HG03575 (cell line): ENCODE results near the gene CCDC3.

Experiments
- ATAC-seq: cut with Tn5 transposase; IDR thresholded peaks from one replicate; pipeline ENCODE4 v1.9.1; 2021; ENCODE audit not compliant: unreplicated experiment, insufficient number of reproducible peaks, low FRiP score; ENCODE audit errors: extremely low read depth

CCDC3 gene

DNA sequence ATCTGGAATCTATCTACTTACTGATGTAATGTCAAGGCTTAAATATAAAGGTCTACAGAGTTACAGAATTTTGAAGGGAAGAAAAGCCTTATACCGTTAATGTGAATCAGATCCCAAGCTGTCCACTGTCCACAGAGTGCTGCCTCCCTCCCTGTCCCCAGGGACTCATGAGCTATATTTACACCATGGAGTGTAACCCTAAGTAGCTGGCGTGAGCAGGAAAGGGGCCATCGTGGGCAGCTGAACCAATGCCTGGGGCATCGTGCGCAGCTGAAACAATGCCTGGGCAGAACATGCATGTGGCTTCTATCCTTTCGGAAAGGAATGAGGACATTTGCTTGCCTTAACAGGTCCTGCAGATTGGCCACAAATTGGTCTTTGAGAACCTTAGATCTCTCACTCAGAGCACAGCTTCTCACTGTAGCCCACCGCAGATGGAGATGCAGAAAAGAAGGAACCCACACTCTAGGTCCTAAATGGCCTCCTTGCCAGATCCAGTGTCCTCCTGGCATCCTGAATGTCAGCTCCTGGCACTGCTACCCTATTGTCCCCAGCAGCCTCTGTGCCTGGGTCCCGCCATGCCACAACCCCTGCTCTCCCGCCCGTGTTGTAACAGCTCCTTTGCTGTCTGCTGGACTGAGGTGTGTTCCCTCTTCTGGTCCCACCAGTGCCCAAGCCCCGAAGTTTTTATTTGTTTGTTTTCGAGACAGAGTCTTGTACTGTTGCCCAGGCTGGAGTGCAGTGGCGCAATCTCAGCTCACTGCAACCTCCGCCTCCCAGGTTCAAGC lies 30.3 kb downstream of the CCDC3 start:
- no peak for ATAC-seq

DNA sequence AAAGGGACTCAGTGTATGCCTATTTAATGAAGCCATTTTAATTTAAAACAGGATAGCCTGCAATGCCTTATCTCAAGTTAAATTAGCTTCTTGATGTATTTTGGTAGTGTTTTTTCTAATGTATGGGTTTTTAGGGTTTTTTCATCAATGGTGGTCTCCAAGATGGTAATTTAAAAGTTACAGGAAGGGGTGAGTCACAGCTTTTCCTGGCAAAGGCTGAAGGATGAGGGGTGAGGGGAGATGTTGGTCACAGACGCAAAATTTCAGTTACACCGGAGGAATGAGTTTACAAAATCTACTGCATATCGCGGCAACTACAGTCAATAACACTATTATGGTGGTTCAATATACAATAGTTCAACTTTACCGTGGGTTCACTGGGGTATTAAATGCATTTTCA lies 31.6 kb downstream of the CCDC3 start:
- no peak for ATAC-seq

DNA sequence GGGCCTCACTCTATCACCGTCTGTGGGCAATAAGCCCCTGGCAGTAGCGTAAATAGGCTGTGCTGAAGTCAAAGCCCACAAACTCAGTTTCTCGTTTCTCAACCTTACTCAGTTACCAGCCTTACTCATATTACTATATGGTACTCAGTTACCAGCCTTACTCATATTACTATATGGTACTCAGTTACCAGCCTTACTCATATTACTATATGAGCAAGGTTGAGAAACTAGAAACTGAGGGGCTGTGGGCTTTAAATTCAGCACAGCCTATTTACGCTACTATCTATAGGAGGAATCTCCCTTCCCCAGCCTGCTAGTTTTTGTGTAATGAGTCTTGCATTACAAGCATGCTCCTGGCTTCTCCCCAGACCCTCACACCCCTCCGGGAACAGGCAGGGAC lies 35.4 kb downstream of the CCDC3 start:
- no peak for ATAC-seq

DNA sequence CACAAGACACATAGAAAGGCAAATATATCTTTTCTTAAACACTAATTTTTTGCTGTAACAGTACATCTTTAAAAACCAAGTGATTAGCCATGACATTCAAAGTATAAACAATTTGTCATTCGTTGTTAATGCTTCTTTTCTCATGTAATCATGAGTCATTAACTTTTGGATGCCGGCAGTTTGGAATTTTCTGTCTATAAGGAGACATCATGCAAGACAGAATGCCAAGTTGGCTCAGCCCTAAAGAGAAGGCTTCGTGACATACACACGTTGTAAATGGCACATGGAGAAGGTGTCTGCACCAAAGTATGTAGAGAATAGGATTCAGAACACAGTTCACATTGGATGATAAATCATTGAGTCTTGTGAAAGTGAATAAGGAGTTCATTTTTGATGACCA lies 35.9 kb downstream of the CCDC3 start:
- no peak for ATAC-seq

DNA sequence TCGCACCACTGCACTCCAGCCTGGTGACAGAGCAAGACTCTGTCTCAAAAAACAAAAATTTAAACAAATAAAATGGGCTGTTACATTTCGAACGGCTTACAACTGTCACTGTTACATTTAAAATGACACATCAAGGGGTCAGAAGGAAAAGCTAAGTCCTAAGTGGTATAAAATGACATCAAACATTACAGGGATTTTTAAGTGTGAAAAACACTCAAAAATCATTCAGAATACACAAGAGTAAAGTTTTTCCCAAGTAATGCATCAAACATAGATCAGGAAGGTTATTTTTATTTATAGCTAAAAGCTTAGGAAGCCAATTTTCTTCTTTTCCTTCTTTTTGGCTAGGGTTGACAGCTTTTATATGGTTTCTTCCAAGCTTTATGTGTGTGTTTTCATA lies 39.0 kb downstream of the CCDC3 start:
- ATAC-seq: no peak

DNA sequence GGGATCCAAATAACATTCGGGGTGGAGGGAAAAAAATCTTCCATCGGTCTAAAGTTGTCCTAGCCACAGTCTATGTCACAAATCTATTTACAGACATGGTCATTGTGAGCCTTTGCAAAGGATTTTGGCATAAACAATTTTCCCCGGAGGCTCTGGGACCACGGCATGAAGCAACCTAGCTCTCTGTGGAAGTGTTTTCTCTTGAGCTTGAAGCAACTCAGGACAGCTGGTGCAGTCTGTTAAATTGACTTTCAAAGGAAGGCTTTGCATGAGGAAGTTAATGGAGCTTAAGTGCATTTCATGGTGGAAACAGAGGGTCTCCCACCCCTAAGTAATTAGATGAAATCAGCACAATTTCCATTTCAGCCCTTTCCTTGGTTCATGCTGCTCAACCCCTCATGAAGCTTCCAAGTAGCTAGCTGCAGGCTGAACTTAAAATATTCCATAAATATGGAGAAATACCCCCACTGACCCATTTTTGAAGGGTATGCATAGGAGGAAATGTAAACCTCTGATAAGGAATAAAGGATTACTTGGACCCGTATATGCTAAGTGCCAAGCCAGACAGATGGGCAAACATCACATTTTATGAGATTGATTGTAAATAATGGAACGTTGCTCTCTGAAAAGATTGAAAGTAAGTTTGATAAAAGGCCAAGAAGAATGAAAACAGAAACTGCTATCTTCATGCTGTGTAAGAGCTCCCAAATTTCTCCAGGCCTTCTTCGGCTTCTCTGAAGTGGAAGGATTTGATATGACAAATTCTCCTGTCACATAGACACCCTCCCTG lies 39.9 kb downstream of the CCDC3 start:
- no peak for ATAC-seq

DNA sequence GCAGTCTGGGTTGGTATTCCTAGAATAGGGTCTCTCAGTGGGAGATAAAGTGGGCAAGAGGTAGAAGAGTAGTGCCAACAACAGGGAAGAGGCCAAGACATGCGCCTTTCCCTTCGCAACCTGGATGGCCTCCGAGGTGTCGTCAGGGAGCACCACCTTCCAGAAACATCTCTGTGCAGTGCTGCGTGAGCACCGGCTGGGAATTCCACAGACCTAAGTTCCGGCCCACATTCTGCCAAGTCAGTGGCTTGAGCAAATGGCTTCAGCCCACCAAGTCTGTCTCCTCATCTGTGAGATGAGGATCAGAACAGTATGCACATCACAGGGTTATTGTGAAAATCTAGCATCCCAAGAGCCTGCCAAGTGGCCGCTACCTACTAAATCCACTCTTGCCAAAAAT lies 40.6 kb downstream of the CCDC3 start:
- no peak for ATAC-seq

DNA sequence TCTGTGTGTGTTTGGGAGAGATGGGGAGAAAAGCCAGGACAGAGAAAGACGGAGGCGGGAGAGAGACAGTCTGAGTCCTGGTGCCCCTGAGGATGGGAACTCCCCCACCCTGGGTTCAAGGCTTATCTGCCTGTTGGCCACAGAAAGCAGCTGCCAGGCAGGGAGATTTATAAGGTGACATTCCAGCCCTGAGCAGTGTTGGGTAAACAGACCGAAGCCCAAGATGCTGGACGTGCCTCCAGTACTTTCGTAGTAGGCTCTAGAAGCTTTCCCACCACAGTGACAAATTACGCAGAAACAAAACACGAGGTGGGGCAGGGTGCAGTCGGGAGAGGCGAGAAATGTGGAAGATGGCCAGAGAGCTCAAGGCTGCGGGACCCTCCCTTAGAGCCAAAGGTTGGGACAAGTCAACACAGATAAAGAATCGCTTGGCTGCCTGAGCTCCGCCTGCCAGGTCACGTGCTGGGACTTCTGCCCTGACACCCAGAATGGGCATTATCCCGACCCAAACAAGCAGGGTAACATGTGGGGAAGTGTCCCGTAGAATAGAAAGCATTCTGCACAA lies 41.1 kb downstream of the CCDC3 start:
- ATAC-seq: no peak

DNA sequence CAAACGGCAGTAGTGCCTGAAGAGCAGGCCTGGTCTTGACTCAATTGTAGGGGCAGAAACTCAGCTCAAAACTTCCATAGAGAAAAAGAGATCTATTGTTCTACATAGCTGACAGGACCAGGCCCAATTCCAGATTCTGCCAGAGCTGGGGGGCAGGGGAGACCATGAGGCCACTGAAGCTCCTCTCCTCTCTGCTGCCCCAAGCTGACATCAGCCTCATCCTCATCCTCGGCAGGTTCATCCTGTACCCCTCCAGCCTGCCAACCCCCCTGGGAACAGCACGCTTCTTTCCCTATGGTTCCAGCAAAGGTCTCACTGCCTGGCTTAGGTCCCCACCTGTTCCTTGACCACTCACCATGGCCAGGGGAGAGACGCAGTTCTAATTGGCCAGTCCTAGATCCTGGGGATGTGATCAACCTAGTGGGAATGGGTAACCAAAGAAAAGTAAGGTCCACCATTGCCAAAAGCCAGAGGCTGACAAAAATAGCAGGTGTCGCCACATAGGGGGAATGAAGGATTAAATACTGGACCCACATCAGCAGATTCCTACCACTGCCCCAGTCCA lies 42.9 kb downstream of the CCDC3 start:
- no peak for ATAC-seq

DNA sequence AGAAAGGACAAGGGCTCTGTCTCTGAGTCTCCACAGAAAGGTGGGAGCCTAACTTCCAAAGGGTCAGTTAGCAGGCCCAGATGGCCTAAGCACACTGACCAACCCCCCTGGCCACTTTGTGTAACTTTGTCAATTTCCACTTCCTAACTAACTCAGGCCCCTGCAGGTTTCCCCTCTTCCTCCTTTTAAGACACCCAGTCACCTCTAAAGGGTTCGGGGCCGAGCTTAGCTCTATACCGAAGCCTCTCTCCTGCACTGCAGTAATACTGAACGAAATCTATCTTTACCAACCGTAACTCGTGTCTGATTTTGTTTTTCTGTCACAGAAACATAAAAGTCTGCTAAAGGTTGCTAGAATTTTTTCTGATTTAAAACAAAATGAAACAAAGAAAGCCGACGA lies 44.4 kb downstream of the CCDC3 start:
- ATAC-seq: no peak

DNA sequence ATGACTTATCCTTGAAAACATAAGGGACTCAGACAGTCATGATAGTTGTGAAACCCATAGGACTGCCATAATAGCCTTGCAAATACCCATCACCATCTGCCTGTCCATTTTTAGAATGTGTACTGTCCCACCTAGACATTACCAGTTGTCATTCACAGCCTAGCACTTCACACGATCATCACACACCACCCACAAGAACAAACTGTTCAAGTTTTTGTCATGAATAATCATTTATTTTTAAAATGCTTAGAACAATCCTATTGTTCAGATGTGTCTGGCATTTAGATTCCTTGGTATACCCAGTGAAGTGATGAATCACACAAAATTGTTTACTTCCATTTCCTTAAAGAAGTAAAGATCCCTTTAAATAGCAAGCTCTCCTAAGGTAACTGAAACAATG lies 46.6 kb downstream of the CCDC3 start:
- ATAC-seq: no peak

DNA sequence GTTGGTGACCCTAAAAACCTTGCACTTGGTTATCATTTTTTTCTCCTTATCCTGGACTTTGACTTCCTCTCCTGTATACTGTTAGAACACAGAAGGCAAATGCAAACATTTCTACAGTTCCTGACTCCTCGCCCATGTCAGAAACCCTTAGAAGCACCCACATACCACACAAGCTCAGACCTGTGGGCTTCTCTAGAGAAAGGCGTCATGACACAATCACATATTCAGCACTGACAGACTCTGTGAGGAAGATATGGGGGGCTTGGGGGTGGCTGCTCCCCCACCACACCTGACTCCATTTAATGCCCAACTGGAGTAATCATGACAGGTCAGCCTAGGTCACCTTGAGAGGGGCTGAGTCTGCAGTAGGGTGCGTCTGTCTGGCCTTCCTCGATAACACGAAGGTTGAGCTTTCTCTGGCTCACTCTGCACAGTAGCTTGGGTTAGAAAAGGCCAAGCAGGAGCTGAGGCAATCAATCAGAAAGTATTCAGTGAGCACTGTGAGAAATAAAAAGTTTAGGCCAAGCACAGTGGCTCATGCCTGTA lies 50.9 kb downstream of the CCDC3 start:
- no peak for ATAC-seq

DNA sequence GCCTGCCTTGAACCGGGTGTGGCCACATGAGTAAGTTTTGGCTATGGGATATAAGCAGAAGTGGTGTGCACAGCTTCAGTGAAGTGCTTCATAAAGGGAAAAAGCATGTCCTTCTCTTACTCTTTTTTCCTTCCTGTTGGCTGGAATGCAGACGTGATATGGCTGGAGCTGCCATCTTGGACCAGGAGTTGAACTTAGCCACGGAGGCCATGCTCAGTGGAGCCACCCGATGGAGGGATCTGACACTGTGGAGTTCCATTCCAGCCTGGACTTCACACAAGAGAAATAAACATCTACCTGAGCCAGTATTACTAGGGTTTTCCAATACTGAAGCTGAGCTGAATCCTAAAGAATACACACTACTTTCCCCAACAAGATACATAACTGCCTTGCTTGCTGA lies 52.3 kb downstream of the CCDC3 start:
- no peak for ATAC-seq

DNA sequence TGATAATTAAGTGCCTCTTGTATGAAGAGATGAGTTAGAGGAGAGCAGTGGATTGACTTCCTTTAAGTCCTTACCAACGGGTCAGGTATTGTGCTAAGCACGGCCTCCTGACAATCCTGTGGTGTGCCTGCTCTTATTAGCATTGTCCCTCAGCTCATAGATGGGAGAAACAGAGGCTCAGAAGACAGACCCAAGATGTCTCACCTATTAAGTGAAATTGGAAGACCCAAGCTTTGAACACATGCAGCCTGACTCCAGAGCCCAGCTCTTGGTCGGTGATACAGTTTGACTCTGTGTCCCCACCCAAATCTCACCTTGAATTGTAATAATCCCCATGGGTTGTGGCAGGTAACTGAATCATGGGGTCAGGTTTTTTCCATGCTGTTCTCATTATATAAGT lies 53.8 kb downstream of the CCDC3 start:
- no peak for ATAC-seq

DNA sequence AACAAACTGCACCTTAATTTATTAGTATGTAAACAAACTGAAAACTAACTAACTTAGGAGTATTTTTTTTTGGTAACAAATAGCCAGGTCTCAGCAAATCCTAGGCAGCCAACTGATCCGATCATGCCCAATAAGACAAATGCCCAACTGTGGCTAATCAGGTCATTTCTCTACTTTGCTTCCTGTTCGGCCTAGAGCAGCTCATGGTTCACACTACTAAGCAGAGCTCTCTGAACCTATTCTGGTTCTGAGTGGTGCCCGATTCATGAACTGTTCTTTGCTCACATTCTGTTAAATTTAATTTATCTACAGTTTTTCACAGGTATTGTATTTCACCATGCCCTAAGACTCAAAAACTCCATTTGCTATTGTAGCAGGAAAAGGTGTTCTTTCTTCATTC lies 55.1 kb downstream of the CCDC3 start:
- ATAC-seq: no peak

DNA sequence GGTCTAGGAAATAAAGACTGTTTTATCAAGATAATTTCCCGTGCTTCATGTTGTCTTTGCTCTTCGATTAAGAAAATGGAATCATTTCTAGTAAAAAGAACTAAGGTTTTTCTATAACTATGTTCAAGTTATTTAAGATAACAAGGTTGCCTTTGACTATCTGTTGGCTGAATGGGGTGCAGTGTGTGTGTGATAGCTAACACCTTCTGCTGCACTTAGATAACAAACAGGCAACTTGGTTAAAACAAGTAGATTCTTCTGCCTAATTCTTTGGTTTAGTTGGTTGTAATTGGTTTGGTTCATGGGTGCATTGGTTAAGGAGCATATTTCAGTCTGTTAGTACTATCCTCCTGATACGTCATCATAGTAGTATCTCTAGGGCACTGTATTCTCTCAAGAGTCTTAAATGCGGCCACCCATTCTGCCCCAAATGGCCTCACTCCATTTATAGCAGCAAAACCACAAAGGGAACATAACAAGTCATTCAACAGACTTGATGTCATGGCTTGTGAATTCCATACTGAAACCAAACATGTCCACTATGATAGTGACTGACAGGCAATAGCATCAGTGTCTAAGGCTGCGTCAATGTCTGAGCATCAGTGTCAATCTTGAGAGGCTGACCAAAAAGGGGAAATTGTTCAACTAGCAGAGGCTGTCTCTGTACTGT lies 55.7 kb downstream of the CCDC3 start:
- no peak for ATAC-seq

DNA sequence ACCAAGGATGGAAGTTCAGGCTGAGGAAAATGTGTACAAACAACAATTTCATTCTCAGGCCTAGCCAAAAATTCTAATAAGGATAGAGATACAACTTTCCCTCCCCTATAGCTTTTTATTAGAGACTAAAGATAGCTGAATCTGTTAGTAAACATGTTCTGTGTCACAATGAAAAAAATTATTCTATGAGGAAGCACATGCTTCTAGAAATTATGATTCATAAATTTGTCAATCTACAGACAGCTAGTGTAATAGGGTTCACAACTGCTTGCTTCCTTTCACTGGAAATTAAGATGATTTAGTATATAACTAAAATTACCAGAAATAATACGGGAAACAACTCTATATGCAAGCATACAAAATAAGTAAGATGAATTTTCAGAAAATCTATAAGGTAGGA lies 56.6 kb downstream of the CCDC3 start:
- ATAC-seq: no peak

DNA sequence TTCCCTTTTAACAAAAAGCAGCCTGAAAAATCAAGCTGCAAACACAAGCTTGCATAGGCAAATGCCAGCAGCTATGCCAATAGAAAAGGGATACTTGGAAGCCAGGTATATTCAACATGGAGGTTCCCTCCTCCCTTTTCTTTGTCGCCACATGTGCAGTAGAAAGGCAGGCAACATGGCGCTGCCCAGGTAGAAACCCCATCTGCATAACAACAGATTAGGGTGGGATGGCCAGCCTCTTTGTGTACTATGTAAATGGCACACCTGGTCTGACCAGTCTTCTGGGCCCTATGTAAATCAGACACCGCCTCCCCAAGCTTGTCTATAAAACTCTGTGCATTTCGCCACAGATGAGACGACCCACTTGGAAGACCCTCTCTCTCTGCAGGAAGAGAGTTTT lies 58.1 kb downstream of the CCDC3 start:
- no peak for ATAC-seq

DNA sequence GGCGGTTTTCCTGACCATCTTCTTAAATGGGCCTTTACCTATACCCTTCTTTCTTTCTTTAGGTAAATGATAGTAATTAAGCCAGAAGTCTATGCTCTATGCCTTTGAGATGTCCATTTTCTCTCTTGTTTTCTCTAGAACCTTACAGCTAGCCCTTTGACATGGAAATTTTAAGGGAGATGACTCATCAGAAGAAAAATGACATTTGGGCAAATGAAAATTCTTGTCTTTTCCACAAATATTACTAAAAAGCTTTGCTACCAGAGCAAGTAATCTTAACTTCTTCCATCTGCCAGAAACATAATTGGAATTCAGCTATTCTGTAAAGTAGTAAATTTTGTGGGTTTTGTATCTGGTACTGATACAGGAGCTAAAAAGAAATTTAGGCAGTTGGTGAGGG lies 59.5 kb downstream of the CCDC3 start:
- ATAC-seq: no peak
